Upper lobe of left lung (tissue), 6 donors: ENCODE data around the gene BCAS2. TPM values are rescaled to one million over a fixed set of nuclear protein-coding genes. Genes with fewer than 3 reads are reported as not detected.
A peak's percentile ranks its signal among the peaks of the same experiment; 100 is the strongest.

Experiments used
- ATAC-seq, 2 donors: fragments of 200-7000 bp; cut with Tn5 transposase; one replicate each; pipeline ENCODE4 v1.9.1; 2022; ENCODE audit warnings: mild to moderate bottlenecking in 2 of 2, moderate library complexity in 2 of 2; ENCODE audit not compliant: low FRiP score in 2 of 2
- DNase-seq, 2 donors: peaks; one replicate each; pipeline ENCODE4 v3.0.0-alpha.2; 2019 to 2020
- H3K27ac ChIP-seq, 4 donors: fragments of 200-600 bp; sonication (generic); one replicate each; pipeline ENCODE4 v1.5.1; 2016 to 2019
- H3K27me3 ChIP-seq, 4 donors: fragments of 200-600 bp; sonication (generic); one replicate each; pipeline ENCODE4 v1.5.1; 2017 to 2019
- H3K36me3 ChIP-seq, 4 donors: fragments of 200-600 bp; sonication (generic); one replicate each; pipeline ENCODE4 v1.5.1; 2016 to 2019
- H3K4me1 ChIP-seq, 4 donors: fragments of 200-600 bp; sonication (generic); one replicate each; pipeline ENCODE4 v1.5.1; 2018 to 2019
- H3K4me3 ChIP-seq, 4 donors: fragments of 200-600 bp; sonication (generic); one replicate each; pipeline ENCODE4 v1.5.1; 2017 to 2019; ENCODE audit warnings: mild to moderate bottlenecking in 2 of 4, moderate library complexity in 1 of 4
- H3K9me3 ChIP-seq, 4 donors: fragments of 200-600 bp; sonication (generic); one replicate each; pipeline ENCODE4 v1.5.1; 2018 to 2019
- EP300 ChIP-seq, 4 donors: sonication (generic); formaldehyde crosslinking; IDR thresholded peaks; one replicate each; pipeline ENCODE4 v1.5.1; 2017; ENCODE audit warnings: antibody characterized with exemption in 4 of 4, control low read depth in 2 of 4
- POLR2A ChIP-seq, 4 donors: fragments of 450-650 bp; IDR thresholded peaks; one replicate each; pipeline ENCODE4 v1.5.1; 2016 to 2017; ENCODE audit warnings: antibody characterized with exemption in 4 of 4, mild to moderate bottlenecking in 2 of 4
- POLR2AphosphoS5 ChIP-seq, 2 donors: sonication (generic); formaldehyde crosslinking; IDR thresholded peaks; one replicate each; pipeline ENCODE4 v1.5.1; 2017; ENCODE audit warnings: antibody characterized with exemption in 2 of 2
- WGBS, 2 donors: methylation state at CpG; one replicate each; pipeline ENCODE4 v1.1.5; 2017 to 2018; 5-methylcytosine and 5-hydroxymethylcytosine counted together
- total RNA-seq, 6 donors: library from RNA; depleted of rRNA in 4 of 6; stranded (reverse); fragments of >200 nt in 4 of 6; gene quantifications; one replicate each; pipeline versions ENCODE4 v1.1.0 to v1.2.1, GENCODE V29; 2016 to 2021
- TF ChIP-seq, protein P1 (sequence below), 6 experiments: fragments of 450-650 bp in 4 of 6; fragments of 200-600 bp in 2 of 6; sonication (generic) in 2 of 6; IDR thresholded peaks; one replicate each; pipeline ENCODE4 v1.5.1; 2016 to 2019; ENCODE audit warnings: antibody characterized with exemption in 6 of 6
- donor health status: DM: no; HTN: no; CAD: no; lungs with moderate emphysema.
- donor health status: DM: no; HTN: yes; CAD: no; lungs with severe emphysema.

The BCAS2 gene
- total RNA-seq, 6 donors from 2014 or later: 11.5 to 35.0 (median 27.3) TPM

- H3K4me3 ChIP-seq: no peak overlapping the region
Observed at GRCh38 chr1:114554577-114554976, 26.8 kb downstream of the BCAS2 start.

DNA sequence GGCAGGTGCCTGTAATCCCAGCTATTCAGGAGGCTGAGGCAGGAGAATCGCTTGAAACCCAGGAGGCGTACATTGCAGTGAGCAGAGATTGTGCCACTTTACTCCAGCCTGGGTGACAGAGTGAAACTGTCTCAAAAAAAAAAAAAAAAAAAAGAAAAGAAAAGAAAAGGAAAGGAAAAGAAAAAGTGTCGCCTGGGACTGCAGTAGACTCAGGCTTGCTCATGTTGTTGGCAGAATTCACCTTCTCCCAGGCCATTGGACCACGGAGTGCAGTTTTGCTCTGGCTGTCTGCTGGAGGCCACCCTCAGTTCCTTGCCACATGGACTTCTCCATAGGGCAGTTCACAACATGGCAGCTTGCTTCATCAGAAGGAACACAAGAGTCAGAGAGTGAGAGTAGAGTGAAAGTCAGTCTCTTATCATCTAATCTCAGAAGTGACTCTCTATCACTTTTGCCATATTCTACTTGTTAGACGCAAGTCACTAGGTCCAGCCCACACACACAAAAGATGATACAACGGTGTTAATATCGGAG is 29.2 kb downstream of the BCAS2 start:
- ATAC-seq (no peak), DNase-seq (no peak)
- H3K27me3 ChIP-seq: no peaks in the 10 kb centered on the region
- no peaks in the 10 kb centered on the region for H3K4me1 ChIP-seq
- H3K27ac ChIP-seq: no peak overlapping the region
- H3K36me3 ChIP-seq: no peaks in the 10 kb centered on the region
- no peak for TF ChIP-seq POLR2AphosphoS5 (IDR thresholded peaks at IDR 0.05)
- TF ChIP-seq, protein P1, sequence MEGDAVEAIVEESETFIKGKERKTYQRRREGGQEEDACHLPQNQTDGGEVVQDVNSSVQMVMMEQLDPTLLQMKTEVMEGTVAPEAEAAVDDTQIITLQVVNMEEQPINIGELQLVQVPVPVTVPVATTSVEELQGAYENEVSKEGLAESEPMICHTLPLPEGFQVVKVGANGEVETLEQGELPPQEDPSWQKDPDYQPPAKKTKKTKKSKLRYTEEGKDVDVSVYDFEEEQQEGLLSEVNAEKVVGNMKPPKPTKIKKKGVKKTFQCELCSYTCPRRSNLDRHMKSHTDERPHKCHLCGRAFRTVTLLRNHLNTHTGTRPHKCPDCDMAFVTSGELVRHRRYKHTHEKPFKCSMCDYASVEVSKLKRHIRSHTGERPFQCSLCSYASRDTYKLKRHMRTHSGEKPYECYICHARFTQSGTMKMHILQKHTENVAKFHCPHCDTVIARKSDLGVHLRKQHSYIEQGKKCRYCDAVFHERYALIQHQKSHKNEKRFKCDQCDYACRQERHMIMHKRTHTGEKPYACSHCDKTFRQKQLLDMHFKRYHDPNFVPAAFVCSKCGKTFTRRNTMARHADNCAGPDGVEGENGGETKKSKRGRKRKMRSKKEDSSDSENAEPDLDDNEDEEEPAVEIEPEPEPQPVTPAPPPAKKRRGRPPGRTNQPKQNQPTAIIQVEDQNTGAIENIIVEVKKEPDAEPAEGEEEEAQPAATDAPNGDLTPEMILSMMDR (IDR thresholded peaks at IDR 0.05): no peak
- no peak for TF ChIP-seq EP300 (IDR thresholded peaks at IDR 0.05)
- no peaks in the 10 kb centered on the region for H3K9me3 ChIP-seq
- no peak overlapping the region for H3K4me3 ChIP-seq
- 93 to 94% methylated on average over 7 of the region's 7 CpGs for WGBS, 2 donors

More at GRCh38 chr1:114554577-114554976, 26.8 kb downstream of the BCAS2 start:
- Histone ChIP-seq H3K27ac (no peak overlapping the region), H3K36me3 (no peaks in the 10 kb centered on the region), H3K27me3 (no peaks in the 10 kb centered on the region), H3K4me1 (no peaks in the 10 kb centered on the region), H3K9me3 (no peaks in the 10 kb centered on the region)
- TF ChIP-seq POLR2AphosphoS5 (IDR thresholded peaks at IDR 0.05): no peak
- TF ChIP-seq, protein P1 (IDR thresholded peaks at IDR 0.05): no peak
- TF ChIP-seq POLR2A (IDR thresholded peaks at IDR 0.05): no peak
- no peak for TF ChIP-seq EP300 (IDR thresholded peaks at IDR 0.05)
- no peak for ATAC-seq
- WGBS, 2 donors: 85 to 91% methylated on average over 2 of the region's 2 CpGs
- DNase-seq: no peak

- no peak for DNase-seq
- H3K4me1 ChIP-seq: no peaks in the 10 kb centered on the region
- no peaks in the 10 kb centered on the region for H3K27me3 ChIP-seq
- ATAC-seq: no peak
- no peaks in the 10 kb centered on the region for H3K36me3 ChIP-seq
- H3K27ac ChIP-seq: no peak overlapping the region
- TF ChIP-seq, protein P1 (IDR thresholded peaks at IDR 0.05): no peak
- TF ChIP-seq EP300 (IDR thresholded peaks at IDR 0.05): no peak
- no peak for TF ChIP-seq POLR2A (IDR thresholded peaks at IDR 0.05)
- TF ChIP-seq POLR2AphosphoS5 (IDR thresholded peaks at IDR 0.05): no peak
- no peak overlapping the region for H3K4me3 ChIP-seq
- 86 to 92% methylated on average over 4 of the region's 4 CpGs for WGBS, 2 donors
- no peaks in the 10 kb centered on the region for H3K9me3 ChIP-seq
Observed at GRCh38 chr1:114551400-114551799, 30.0 kb downstream of the BCAS2 start.

- WGBS, 2 donors: 91 to 98% methylated on average over 2 of the region's 2 CpGs
- no peaks in the 10 kb centered on the region for H3K27me3 ChIP-seq
- DNase-seq (no peak), ATAC-seq (no peak)
- H3K4me1 ChIP-seq: no peaks in the 10 kb centered on the region
- no peak for TF ChIP-seq POLR2AphosphoS5 (IDR thresholded peaks at IDR 0.05)
- TF ChIP-seq, protein P1 (IDR thresholded peaks at IDR 0.05): no peak
- TF ChIP-seq EP300 (IDR thresholded peaks at IDR 0.05): no peak
- TF ChIP-seq POLR2A (IDR thresholded peaks at IDR 0.05): no peak
- H3K4me3 ChIP-seq: no peak overlapping the region
- no peak overlapping the region for H3K27ac ChIP-seq
- no peaks in the 10 kb centered on the region for H3K9me3 ChIP-seq
- H3K36me3 ChIP-seq: no peaks in the 10 kb centered on the region
Observed at GRCh38 chr1:114550336-114550735, 31.1 kb downstream of the BCAS2 start.

DNA sequence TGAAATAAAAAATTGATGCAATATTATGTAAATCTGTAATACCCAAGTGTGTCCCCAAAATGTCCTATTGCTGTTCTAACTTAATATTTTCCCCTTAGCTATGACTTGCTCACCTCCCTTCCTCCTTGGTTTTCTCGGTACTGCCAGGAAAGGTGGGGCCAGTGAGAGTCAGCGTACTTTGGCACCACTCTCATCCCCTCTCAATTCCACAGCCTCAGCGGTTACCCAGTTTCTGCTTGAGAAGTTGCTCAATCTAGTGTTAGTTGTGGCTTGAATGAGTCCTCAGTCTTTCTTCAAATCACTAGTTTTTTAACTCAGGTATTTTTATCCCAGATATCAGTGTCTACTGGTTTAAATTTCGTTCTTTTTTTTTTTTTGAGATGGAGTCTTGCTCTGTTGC is 32.3 kb downstream of the BCAS2 start:
- peak in 1 of 2 donors; percentile 73 for ATAC-seq

More for the DNA sequence above, 32.3 kb downstream of the BCAS2 start:
- Histone ChIP-seq H3K27ac (no peak overlapping the region), H3K4me1 (no peaks in the 10 kb centered on the region), H3K36me3 (no peaks in the 10 kb centered on the region), H3K27me3 (no peaks in the 10 kb centered on the region), H3K9me3 (no peaks in the 10 kb centered on the region), H3K4me3 (no peak overlapping the region)
- peak in 1 of 2 donors; percentile 76 for DNase-seq
- TF ChIP-seq, protein P1 (IDR thresholded peaks at IDR 0.05): no peak
- TF ChIP-seq POLR2AphosphoS5 (IDR thresholded peaks at IDR 0.05) (no peak), EP300 (IDR thresholded peaks at IDR 0.05) (no peak), POLR2A (IDR thresholded peaks at IDR 0.05) (no peak)
- whole genome bisulfite sequencing, 2 donors: 47 to 53% methylated on average over 4 of the region's 4 CpGs
